IPS-20b (cell line): ENCODE results near the gene GSC2.
A peak's percentile ranks its signal among the peaks of the same experiment; 100 is the strongest.

Experiments used
- H3K27ac ChIP-seq: one replicate; pipeline ENCODE4 v1.5.1; 2013; ENCODE audit warnings: low read length
- H3K27me3 ChIP-seq: 2 replicates; pipeline ENCODE4 v1.6.1; 2013; ENCODE audit warnings: mild to moderate bottlenecking, low read length, inconsistent platforms; ENCODE audit not compliant: insufficient read depth
- H3K36me3 ChIP-seq: 2 replicates; pipeline ENCODE4 v1.6.1; 2013; ENCODE audit warnings: low read depth, mild to moderate bottlenecking, inconsistent platforms, low read length, moderate library complexity; ENCODE audit not compliant: insufficient read depth
- H3K4me1 ChIP-seq: 2 replicates; pipeline ENCODE4 v1.6.1; 2013; ENCODE audit warnings: mild to moderate bottlenecking, control low read depth, inconsistent platforms, low read length, moderate library complexity; ENCODE audit not compliant: insufficient read depth
- H3K4me3 ChIP-seq: 2 replicates; pipeline ENCODE4 v1.5.1; 2013; ENCODE audit warnings: mild to moderate bottlenecking, low read length, inconsistent platforms
- H3K9ac ChIP-seq: 2 replicates; pipeline ENCODE4 v1.6.1; 2013; ENCODE audit warnings: low read depth, mild to moderate bottlenecking, inconsistent platforms, low read length, moderate library complexity
- H3K9me3 ChIP-seq: 2 replicates; pipeline ENCODE4 v1.6.1; 2013; ENCODE audit warnings: mild to moderate bottlenecking, low read depth, low read length, inconsistent platforms; ENCODE audit not compliant: insufficient read depth

GSC2 gene, protein sequence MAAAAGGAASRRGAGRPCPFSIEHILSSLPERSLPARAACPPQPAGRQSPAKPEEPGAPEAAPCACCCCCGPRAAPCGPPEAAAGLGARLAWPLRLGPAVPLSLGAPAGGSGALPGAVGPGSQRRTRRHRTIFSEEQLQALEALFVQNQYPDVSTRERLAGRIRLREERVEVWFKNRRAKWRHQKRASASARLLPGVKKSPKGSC

DNA sequence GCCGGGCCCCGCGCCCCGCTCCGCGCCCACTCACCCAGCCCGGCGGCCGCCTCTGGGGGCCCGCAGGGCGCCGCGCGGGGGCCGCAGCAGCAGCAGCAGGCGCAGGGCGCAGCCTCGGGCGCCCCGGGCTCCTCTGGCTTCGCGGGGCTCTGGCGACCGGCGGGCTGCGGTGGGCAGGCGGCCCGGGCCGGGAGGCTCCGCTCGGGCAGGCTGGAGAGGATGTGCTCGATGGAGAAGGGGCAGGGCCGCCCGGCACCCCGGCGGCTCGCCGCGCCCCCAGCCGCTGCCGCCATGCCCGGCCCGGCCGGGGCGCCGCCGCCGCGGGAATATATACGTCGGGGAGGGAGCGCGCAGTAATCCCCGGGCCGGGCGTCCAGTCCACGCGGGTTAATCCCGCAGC is at the start of gene GSC2:
Gene GSC2 (minus strand): TSS at position 302 of the 400 bp plus-strand sequence. CDS start 9 bp downstream, at position 293.
- H3K9me3 ChIP-seq, result no peaks in the 10 kb centered on the region; the same call in 1 of the 2 replicates
- H3K27me3 ChIP-seq, result peaks cover 88% of the 10 kb centered on the region
- H3K27ac ChIP-seq, result no peak within 1 kb of the TSS
- H3K4me3 ChIP-seq, result peak within 1 kb of the TSS; percentile 29; the same call in 1 of the 2 replicates
- no peaks in the 10 kb centered on the region for H3K36me3 ChIP-seq
- H3K9ac ChIP-seq, result no peak within 1 kb of the TSS
- H3K4me1 ChIP-seq, result no peaks in the 10 kb centered on the region

- H3K27me3 ChIP-seq, result no peaks in the 10 kb centered on the region
- no peak overlapping the region for H3K27ac ChIP-seq
- no peaks in the 10 kb centered on the region for H3K4me1 ChIP-seq
- no peak overlapping the region for H3K9ac ChIP-seq
- no peak overlapping the region for H3K4me3 ChIP-seq
- H3K36me3 ChIP-seq, result peaks cover 25% of the 10 kb centered on the region
- H3K9me3 ChIP-seq, result no peaks in the 10 kb centered on the region
Measured at GRCh38 chr22:19199479-19199878, 49.4 kb upstream of the GSC2 start.

GRCh38 chr22:19197997-19198865 is 48.1 kb upstream of the GSC2 start:
- no peaks in the 10 kb centered on the region for H3K27me3 ChIP-seq
- no peaks in the 10 kb centered on the region for H3K4me1 ChIP-seq

DNA sequence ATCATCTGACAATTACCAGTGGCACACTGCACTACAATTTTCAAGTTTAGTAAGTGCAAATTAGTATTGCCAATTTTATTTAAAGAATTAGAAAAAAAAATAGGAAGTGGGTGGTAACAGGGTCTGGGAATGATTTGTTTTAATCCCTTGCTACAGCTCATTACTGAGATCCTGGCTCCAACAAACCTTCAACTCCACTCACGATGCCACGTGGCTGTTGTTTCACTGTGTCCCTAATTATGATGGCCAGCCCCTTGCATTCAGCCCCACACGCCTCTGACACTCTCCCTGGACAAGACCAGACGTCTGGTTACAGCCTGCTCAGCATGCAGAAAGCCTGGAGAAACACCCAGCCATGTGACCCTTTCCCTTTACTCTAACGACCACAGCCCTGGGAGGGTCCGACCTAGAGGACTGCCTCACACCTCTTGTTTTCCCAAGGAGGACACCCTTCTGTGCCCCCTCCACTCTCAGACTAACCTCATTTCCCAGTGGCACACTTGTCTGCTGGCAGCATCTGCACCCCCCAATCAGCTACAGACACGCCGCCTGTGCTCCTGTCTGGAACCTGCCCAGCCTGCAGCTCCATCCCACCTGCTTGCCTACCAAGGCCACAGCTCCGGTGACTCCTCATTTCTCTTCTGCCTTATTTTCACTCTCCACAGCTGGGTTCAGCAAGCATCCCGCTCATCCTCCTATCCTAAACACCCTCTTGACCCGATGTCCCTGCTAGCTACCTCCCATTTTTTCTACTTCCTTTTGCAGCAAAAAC is 46.9 kb upstream of the GSC2 start:
- Histone ChIP-seq H3K4me1 (no peaks in the 10 kb centered on the region), H3K36me3 (peaks cover 37% of the 10 kb centered on the region), H3K9me3 (no peaks in the 10 kb centered on the region; the same call in 1 of the 2 replicates), H3K4me3 (no peak overlapping the region), H3K9ac (no peak overlapping the region), H3K27ac (no peak overlapping the region), H3K27me3 (no peaks in the 10 kb centered on the region)

More at GRCh38 chr22:19197997-19198865, 48.1 kb upstream of the GSC2 start:
- Histone ChIP-seq H3K4me3 (no peak overlapping the region), H3K9ac (no peak overlapping the region), H3K36me3 (peaks cover 34% of the 10 kb centered on the region), H3K27ac (no peak overlapping the region), H3K9me3 (no peaks in the 10 kb centered on the region; the same call in 1 of the 2 replicates)

DNA sequence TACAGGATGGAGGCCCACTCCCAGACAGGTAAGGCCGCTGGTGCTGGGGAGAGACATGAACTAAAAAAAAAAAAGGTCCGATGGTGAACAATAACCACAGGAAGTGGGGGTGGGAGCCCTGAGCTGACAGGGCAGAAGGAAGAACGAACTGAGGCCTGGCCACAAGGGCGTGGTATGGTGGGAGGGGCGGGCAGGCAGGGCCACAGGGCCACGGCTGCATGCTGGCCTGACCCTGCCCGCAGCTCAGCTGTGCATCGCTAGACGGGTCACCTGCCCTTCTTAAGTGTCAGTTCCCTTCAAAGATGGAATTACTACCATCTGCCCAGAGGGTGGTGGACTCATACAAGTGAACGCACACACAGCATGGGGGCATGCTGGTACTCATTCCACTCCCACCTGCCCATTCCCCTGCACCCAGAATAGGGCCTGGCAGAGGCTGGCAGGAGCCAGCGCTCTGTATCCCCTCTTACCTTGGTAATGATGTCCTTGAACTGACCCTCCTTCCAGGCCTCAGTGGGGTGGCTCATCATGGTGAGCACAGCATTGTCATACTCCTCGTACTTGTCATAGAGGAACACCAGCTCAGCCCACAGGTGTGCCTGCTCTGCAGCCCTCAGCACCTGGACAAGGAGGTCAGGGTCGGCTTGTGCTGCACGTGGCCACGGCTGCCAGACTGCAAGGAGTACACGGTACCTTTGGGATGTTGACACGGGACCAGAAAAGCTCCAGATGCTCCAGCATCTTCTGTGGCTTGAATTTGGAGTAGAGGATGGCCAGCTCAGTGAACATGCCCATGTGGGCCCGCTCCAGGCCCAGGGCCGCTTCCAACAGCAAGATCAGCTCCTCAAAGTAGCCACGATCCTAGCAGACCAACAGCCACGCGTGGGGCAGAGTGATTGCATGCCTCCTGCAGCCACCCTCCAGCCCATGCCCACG is 46.0 kb upstream of the GSC2 start:
- H3K36me3 ChIP-seq, result peaks cover 37% of the 10 kb centered on the region
- H3K9ac ChIP-seq, result no peak overlapping the region
- no peaks in the 10 kb centered on the region for H3K27me3 ChIP-seq
- no peak overlapping the region for H3K27ac ChIP-seq
- no peaks in the 10 kb centered on the region; the same call in 1 of the 2 replicates for H3K9me3 ChIP-seq
- no peaks in the 10 kb centered on the region for H3K4me1 ChIP-seq
- no peak overlapping the region for H3K4me3 ChIP-seq

DNA sequence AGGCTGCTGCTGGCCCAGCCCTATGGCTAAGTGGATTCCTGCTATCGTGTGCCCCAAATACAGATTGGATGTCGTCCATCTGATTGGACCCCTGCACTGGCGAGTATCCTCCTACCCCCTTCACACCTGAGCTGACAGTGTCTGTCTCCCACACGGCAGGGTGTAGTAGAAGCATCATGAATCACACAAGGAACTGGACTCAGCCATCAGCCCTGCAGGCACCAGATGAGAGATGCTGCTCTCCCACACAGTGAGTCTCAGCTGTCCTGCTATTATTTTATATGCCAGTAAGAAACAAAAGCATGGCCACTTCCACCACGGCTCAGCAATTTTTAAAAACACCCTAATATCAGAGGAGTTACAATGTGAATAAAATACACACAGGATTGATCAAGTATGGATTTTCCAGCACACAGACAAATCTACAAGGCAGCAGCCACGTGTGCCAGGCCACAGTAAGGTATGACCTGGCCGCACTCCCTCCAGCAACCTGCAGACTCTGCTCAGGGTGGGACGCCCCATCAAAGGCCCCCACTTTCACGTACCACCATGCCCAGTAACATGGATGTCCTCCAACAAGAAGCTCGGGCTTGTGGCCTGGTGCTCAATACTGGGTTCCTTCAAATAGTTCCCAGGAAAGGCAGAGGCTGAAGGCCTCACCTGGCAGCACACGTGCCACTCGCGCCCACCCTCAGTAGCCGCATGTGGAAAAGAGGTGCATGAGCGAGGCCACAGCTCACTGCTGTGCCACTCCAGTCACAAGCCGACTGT is 44.9 kb upstream of the GSC2 start:
- no peaks in the 10 kb centered on the region; the same call in 1 of the 2 replicates for H3K9me3 ChIP-seq
- no peaks in the 10 kb centered on the region for H3K4me1 ChIP-seq
- H3K27me3 ChIP-seq, result no peaks in the 10 kb centered on the region
- no peak overlapping the region for H3K9ac ChIP-seq
- H3K27ac ChIP-seq, result no peak overlapping the region
- H3K4me3 ChIP-seq, result no peak overlapping the region
- H3K36me3 ChIP-seq, result peaks cover 37% of the 10 kb centered on the region

DNA sequence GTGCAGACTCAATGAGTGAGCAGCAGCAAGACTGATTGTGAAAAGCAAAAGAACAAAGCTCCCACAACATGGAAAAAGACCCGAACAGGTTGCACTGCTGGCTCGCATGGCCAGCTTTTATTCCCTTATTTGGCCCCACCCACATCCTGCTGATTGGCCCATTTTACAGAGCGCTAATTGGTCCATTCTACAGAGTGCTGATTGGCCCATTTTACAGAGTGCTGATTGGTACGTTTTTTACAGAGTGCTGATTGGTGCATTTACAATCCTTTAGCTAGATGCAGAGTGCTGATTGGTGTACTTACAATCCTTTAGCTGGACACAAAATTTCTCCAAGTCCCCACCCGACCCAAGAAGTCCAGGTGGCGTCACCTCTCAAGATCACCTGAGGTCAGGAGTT is 43.8 kb upstream of the GSC2 start:
- Histone ChIP-seq H3K9me3 (no peaks in the 10 kb centered on the region; the same call in 1 of the 2 replicates), H3K36me3 (peaks cover 30% of the 10 kb centered on the region), H3K4me3 (no peak overlapping the region), H3K4me1 (no peaks in the 10 kb centered on the region), H3K9ac (no peak overlapping the region), H3K27ac (no peak overlapping the region), H3K27me3 (no peaks in the 10 kb centered on the region)

DNA sequence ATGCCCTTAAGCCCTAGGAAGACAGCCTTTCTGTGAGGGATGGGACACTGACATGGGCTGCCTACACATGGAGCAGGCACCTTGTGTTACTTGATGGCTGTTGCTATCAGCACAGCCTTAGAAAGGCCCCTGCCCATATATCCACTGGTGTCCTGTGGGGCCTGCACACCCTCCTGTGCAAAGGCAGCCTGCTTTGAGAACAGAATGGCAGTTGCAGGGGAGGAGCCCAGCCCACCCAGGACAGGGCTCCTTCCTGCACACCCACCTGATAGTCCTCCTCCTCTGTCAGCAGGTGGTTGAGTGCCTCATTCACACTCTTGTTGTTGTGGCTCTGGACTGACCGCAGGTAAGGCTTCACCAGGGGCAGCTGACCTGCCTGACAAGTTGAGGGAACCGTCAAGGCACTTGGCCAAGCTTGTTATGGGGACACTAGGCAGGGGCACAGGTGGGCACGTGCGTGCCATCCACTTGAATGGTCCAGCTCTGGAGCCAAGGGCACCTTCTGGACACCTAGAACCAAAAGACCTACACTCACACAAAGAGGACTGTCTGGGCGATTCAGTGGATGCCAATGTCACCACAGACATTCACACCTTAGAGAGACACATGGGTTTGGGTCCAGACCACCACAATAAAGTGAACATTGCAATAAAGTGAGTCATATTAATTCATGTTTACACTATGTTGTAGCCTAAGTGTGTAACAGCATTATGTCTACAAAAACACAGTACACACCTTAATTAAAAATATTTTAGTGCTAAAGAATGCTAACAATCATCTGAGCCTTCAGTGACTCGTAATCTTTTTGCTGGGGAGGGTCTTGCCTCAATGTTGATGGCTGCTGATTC is 37.8 kb upstream of the GSC2 start:
- H3K9ac ChIP-seq, result no peak overlapping the region

GRCh38 chr22:19184276-19184997 is 34.3 kb upstream of the GSC2 start:
- Histone ChIP-seq H3K4me1 (peaks cover 3% of the 10 kb centered on the region), H3K9me3 (no peaks in the 10 kb centered on the region), H3K4me3 (no peak overlapping the region), H3K27ac (no peak overlapping the region), H3K9ac (no peak overlapping the region), H3K27me3 (no peaks in the 10 kb centered on the region), H3K36me3 (peaks cover 10% of the 10 kb centered on the region; the same call in 1 of the 2 replicates)

More for the DNA sequence above, 37.8 kb upstream of the GSC2 start:
- Histone ChIP-seq H3K27me3 (no peaks in the 10 kb centered on the region), H3K4me1 (no peaks in the 10 kb centered on the region), H3K27ac (no peak overlapping the region), H3K36me3 (peaks cover 10% of the 10 kb centered on the region; the same call in 1 of the 2 replicates), H3K4me3 (no peak overlapping the region), H3K9me3 (no peaks in the 10 kb centered on the region)
